ENCODE results near the gene AGTR1.

DNA sequence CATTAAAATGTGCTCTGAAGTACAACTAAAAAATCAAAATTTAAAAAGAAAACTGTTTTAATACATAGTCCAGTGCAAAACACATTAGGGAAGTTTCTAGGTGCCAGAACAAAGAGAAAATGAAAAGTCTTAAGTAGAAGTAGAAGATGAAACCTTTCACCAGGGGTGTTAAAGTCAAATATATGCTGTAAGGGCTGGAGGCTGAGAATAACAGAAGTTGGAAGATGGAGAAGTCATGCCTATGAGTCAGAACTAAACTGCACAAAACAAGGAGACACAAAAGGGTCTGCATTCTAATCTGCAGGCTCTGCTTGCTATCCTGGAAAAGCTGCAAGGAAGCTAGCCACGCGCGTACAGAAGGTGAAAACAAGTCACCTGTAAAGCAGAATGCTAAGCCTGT lies 81.2 kb downstream of the AGTR1 start:
- TF ChIP-seq, protein P1, sequence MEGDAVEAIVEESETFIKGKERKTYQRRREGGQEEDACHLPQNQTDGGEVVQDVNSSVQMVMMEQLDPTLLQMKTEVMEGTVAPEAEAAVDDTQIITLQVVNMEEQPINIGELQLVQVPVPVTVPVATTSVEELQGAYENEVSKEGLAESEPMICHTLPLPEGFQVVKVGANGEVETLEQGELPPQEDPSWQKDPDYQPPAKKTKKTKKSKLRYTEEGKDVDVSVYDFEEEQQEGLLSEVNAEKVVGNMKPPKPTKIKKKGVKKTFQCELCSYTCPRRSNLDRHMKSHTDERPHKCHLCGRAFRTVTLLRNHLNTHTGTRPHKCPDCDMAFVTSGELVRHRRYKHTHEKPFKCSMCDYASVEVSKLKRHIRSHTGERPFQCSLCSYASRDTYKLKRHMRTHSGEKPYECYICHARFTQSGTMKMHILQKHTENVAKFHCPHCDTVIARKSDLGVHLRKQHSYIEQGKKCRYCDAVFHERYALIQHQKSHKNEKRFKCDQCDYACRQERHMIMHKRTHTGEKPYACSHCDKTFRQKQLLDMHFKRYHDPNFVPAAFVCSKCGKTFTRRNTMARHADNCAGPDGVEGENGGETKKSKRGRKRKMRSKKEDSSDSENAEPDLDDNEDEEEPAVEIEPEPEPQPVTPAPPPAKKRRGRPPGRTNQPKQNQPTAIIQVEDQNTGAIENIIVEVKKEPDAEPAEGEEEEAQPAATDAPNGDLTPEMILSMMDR (IDR thresholded peaks at IDR 0.05; ENCODE audit: low read depth, low read length): no peak
- no peak for TF ChIP-seq POLR2A (IDR thresholded peaks at IDR 0.05; ENCODE audit: extremely low read depth, insufficient read length)
- TF ChIP-seq, protein P2, sequence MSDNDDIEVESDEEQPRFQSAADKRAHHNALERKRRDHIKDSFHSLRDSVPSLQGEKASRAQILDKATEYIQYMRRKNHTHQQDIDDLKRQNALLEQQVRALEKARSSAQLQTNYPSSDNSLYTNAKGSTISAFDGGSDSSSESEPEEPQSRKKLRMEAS (IDR thresholded peaks at IDR 0.05; ENCODE audit: low read depth, low read length): no peak
